KG1 (cell line): ENCODE measurements around the gene RETN.
A peak's percentile ranks its signal among the peaks of the same experiment; 100 is the strongest.

Experiments
- DNase-seq: peaks from one replicate; lab custom pipeline; 2025; lab: John Stamatoyannopoulos, UW

Gene RETN

GRCh38 chr19:7682175-7682855 lies 13.5 kb downstream of the RETN start:
- no peak for DNase-seq

GRCh38 chr19:7685546-7686445 lies 16.9 kb downstream of the RETN start:
- DNase-seq, result no peak

GRCh38 chr19:7687177-7687576 lies 18.3 kb downstream of the RETN start:
- no peak for DNase-seq

- DNase-seq, result no peak
Observed at GRCh38 chr19:7689165-7689564, 20.3 kb downstream of the RETN start.

GRCh38 chr19:7690779-7691258 lies 22.0 kb downstream of the RETN start:
- no peak for DNase-seq

GRCh38 chr19:7691497-7691896 lies 22.6 kb downstream of the RETN start:
- no peak for DNase-seq

GRCh38 chr19:7692417-7693088 lies 23.7 kb downstream of the RETN start:
- DNase-seq, result no peak

- DNase-seq, result no peak
Observed at GRCh38 chr19:7694499-7694898, 25.6 kb downstream of the RETN start.

- DNase-seq, result no peak
Observed at GRCh38 chr19:7697721-7698287, 29.0 kb downstream of the RETN start.

- no peak for DNase-seq
Observed at GRCh38 chr19:7698583-7698982, 29.7 kb downstream of the RETN start.

- DNase-seq, result no peak
Observed at GRCh38 chr19:7699003-7699402, 30.2 kb downstream of the RETN start.

- DNase-seq, result no peak
Observed at GRCh38 chr19:7699417-7700401, 30.9 kb downstream of the RETN start.

GRCh38 chr19:7701049-7701653 lies 32.3 kb downstream of the RETN start:
- no peak for DNase-seq

GRCh38 chr19:7701654-7702457 lies 33.0 kb downstream of the RETN start, which contains the start of gene FCER2:
TSS of gene FCER2 (minus strand) at chr19:7702131. CDS start at chr19:7699760, 2,371 bp downstream.
- DNase-seq, result no peak

- DNase-seq, result no peak
Observed at GRCh38 chr19:7703332-7703731, 34.5 kb downstream of the RETN start.

GRCh38 chr19:7704280-7705060 lies 35.6 kb downstream of the RETN start:
- DNase-seq, result no peak

GRCh38 chr19:7705387-7706187 lies 36.7 kb downstream of the RETN start:
- DNase-seq, result peak; percentile 42
